ENCODE results near the gene SERPINA7.

SERPINA7 gene

DNA sequence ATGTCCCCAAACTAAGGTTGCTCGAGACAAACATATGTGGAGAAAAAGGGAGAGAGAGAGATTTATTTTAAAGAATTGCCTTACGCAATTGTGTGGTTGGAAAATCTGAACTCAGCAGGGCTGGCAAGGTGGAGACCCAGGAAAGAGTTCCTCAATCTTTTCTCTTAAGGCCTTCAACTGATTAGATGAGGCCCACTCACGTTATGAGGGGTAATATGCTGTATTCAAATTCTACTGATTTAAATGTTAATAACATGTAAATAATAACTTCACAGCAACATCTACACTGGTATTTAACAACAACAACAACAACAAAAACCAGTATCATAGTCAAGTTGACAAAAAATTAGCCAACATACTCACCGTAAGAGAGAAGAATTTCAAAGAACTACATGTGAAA is 14.6 kb downstream of the SERPINA7 start:
- no peaks in the 10 kb centered on the region for H3K4me1 ChIP-seq (ENCODE audit: insufficient read depth, low read length, poor library complexity, severe bottlenecking)
- H3K36me3 ChIP-seq (ENCODE audit: insufficient read depth, low read length), result no peaks in the 10 kb centered on the region
- H3K9ac ChIP-seq (ENCODE audit: low read depth, low read length, poor library complexity, severe bottlenecking), result no peak overlapping the region
- H3K9me3 ChIP-seq (ENCODE audit: insufficient read depth, low read depth, low read length), result no peaks in the 10 kb centered on the region
- no peaks in the 10 kb centered on the region for H3K9me2 ChIP-seq (replicated peaks; ENCODE audit: low read depth, low read length)
- H3F3A ChIP-seq (ENCODE audit: low read depth), result no peaks in the 10 kb centered on the region
- H3K4me2 ChIP-seq (ENCODE audit: low read depth, low read length, poor library complexity, severe bottlenecking), result no peak overlapping the region
- no peak for TF ChIP-seq EZH2phosphoT487 (IDR thresholded peaks at IDR 0.05; ENCODE audit: borderline replicate concordance)
- TF ChIP-seq, protein P1, sequence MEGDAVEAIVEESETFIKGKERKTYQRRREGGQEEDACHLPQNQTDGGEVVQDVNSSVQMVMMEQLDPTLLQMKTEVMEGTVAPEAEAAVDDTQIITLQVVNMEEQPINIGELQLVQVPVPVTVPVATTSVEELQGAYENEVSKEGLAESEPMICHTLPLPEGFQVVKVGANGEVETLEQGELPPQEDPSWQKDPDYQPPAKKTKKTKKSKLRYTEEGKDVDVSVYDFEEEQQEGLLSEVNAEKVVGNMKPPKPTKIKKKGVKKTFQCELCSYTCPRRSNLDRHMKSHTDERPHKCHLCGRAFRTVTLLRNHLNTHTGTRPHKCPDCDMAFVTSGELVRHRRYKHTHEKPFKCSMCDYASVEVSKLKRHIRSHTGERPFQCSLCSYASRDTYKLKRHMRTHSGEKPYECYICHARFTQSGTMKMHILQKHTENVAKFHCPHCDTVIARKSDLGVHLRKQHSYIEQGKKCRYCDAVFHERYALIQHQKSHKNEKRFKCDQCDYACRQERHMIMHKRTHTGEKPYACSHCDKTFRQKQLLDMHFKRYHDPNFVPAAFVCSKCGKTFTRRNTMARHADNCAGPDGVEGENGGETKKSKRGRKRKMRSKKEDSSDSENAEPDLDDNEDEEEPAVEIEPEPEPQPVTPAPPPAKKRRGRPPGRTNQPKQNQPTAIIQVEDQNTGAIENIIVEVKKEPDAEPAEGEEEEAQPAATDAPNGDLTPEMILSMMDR (conservative IDR thresholded peaks at IDR 0.05; ENCODE audit: low read length), result no peak
- H3K79me2 ChIP-seq (ENCODE audit: insufficient read depth, low read length), result no peaks in the 10 kb centered on the region
- no peaks in the 10 kb centered on the region for H4K20me1 ChIP-seq (ENCODE audit: insufficient read depth, low read length, poor library complexity, severe bottlenecking)
- H3K4me3 ChIP-seq (ENCODE audit: low read length, poor library complexity, severe bottlenecking), result no peak overlapping the region
- H3K27me3 ChIP-seq (ENCODE audit: insufficient read depth, low read length, poor library complexity, severe bottlenecking), result no peaks in the 10 kb centered on the region
- H2AFZ ChIP-seq (ENCODE audit: low read length), result no peak overlapping the region

DNA sequence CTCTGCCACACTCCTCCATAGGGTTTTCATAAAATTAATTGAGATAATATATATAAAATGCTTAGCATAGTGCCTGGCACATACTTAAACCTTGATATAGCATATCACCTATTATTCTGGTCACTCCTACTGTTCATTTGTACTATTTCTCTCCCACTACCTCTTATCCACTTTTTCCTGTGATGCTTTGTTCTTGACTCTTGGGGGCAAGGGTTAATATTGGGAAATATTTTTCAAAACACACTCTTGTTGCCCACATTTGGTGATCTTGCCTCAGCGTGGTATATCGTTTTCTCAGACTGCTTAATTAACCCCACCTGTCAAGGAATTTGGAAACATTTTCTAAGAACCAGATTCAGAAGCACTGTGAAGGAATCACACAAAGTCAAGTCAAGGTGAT is 16.3 kb downstream of the SERPINA7 start:
- no peaks in the 10 kb centered on the region for H3K4me1 ChIP-seq (ENCODE audit: insufficient read depth, low read length, poor library complexity, severe bottlenecking)
- H3F3A ChIP-seq (ENCODE audit: low read depth), result no peaks in the 10 kb centered on the region
- no peaks in the 10 kb centered on the region for H3K36me3 ChIP-seq (ENCODE audit: insufficient read depth, low read length)
- H4K20me1 ChIP-seq (ENCODE audit: insufficient read depth, low read length, poor library complexity, severe bottlenecking), result no peaks in the 10 kb centered on the region
- no peaks in the 10 kb centered on the region for H3K27me3 ChIP-seq (ENCODE audit: insufficient read depth, low read length, poor library complexity, severe bottlenecking)
- no peak overlapping the region for H3K4me2 ChIP-seq (ENCODE audit: low read depth, low read length, poor library complexity, severe bottlenecking)
- no peak overlapping the region for H2AFZ ChIP-seq (ENCODE audit: low read length)
- TF ChIP-seq EZH2phosphoT487 (IDR thresholded peaks at IDR 0.05; ENCODE audit: borderline replicate concordance), result no peak
- TF ChIP-seq, protein P1 (conservative IDR thresholded peaks at IDR 0.05; ENCODE audit: low read length), result no peak
- no peaks in the 10 kb centered on the region for H3K79me2 ChIP-seq (ENCODE audit: insufficient read depth, low read length)
- H3K9me2 ChIP-seq (replicated peaks; ENCODE audit: low read depth, low read length), result no peaks in the 10 kb centered on the region
- no peak overlapping the region for H3K4me3 ChIP-seq (ENCODE audit: low read length, poor library complexity, severe bottlenecking)
- no peaks in the 10 kb centered on the region for H3K9me3 ChIP-seq (ENCODE audit: insufficient read depth, low read depth, low read length)
- no peak overlapping the region for H3K9ac ChIP-seq (ENCODE audit: low read depth, low read length, poor library complexity, severe bottlenecking)

DNA sequence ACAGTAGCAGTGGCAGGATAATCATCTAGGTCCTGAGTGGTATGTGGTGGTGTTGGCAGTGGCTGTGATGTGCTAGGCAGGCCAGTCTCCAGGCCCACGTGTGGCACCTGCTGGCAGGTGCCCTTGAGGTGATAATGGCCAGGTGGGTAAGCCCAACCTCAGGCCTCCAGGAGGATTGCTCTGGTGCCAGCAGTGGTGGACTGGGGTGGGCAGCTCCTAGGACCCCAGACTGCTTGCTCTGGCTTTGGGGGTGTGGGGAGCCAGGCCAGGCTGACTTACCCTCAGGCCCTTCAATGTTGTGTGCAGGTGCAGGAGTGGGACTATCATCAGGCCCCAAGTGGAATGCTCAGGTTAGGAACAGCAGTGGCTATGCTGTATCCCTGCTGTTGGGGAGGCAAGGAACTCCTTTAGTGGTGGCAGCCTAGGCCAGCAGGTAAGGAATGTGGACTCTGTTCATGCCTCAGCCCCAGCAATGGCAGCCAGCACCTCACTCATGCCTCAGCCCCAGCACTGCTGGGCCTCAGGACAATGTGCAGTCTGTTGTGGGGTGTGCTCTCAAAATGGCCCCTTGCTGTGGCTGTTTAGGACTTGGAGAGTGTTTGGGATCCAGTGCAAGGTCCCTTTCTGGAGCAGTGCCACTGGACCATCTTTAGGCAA is 24.3 kb downstream of the SERPINA7 start:
- Histone ChIP-seq H3K4me2 (ENCODE audit: low read depth, low read length, poor library complexity, severe bottlenecking) (no peak overlapping the region), H3K9me3 (ENCODE audit: insufficient read depth, low read depth, low read length) (no peaks in the 10 kb centered on the region), H3K4me3 (ENCODE audit: low read length, poor library complexity, severe bottlenecking) (no peak overlapping the region), H4K20me1 (ENCODE audit: insufficient read depth, low read length, poor library complexity, severe bottlenecking) (no peaks in the 10 kb centered on the region), H3K4me1 (ENCODE audit: insufficient read depth, low read length, poor library complexity, severe bottlenecking) (no peaks in the 10 kb centered on the region), H3K79me2 (ENCODE audit: insufficient read depth, low read length) (no peaks in the 10 kb centered on the region), H3K9ac (ENCODE audit: low read depth, low read length, poor library complexity, severe bottlenecking) (no peak overlapping the region), H3K9me2 (replicated peaks; ENCODE audit: low read depth, low read length) (no peaks in the 10 kb centered on the region), H3K36me3 (ENCODE audit: insufficient read depth, low read length) (no peaks in the 10 kb centered on the region), H3F3A (ENCODE audit: low read depth) (no peaks in the 10 kb centered on the region), H3K27me3 (ENCODE audit: insufficient read depth, low read length, poor library complexity, severe bottlenecking) (no peaks in the 10 kb centered on the region), H2AFZ (ENCODE audit: low read length) (no peak overlapping the region)
- TF ChIP-seq, protein P1 (conservative IDR thresholded peaks at IDR 0.05; ENCODE audit: low read length), result no peak
- no peak for TF ChIP-seq EZH2phosphoT487 (IDR thresholded peaks at IDR 0.05; ENCODE audit: borderline replicate concordance)
